GM23338 (cell line): Measurements from ENCODE around the gene PTCD3. TPM values are rescaled to one million over a fixed set of nuclear protein-coding genes. Genes with fewer than 3 reads are reported as not detected.

Source experiments
- ATAC-seq: fragments of 200-7000 bp; cut with Tn5 transposase; 3 replicates; pipeline ENCODE4 v1.9.1; 2020
- DNase-seq: peaks from one replicate; pipeline ENCODE4 v3.0.0-alpha.2; 2015; ENCODE audit warnings: low spot score
- H2AFZ ChIP-seq: fragments of 200-600 bp; sonication (generic); 2 replicates; pipeline ENCODE4 v1.8.0; 2016; ENCODE audit warnings: antibody characterized with exemption, mild to moderate bottlenecking, moderate library complexity
- H3F3A ChIP-seq: fragments of 200-600 bp; sonication (generic); replicated peaks from 2 replicates; pipeline ENCODE4 v1.8.0; 2017; ENCODE audit warnings: antibody characterized with exemption, mixed run types, low read depth
- H3K27ac ChIP-seq: fragments of 200-600 bp; sonication (generic); 2 replicates; pipeline ENCODE4 v1.6.1; 2016; ENCODE audit warnings: low read depth
- H3K27me3 ChIP-seq: fragments of 200-600 bp; sonication (generic); 2 replicates; pipeline ENCODE4 v1.8.0; 2016; ENCODE audit warnings: mild to moderate bottlenecking, mixed run types, moderate library complexity; ENCODE audit not compliant: insufficient read depth
- H3K36me3 ChIP-seq: fragments of 200-600 bp; sonication (generic); 2 replicates; pipeline ENCODE4 v1.8.0; 2016; ENCODE audit warnings: mild to moderate bottlenecking; ENCODE audit not compliant: insufficient read depth
- H3K4me1 ChIP-seq: fragments of 200-600 bp; sonication (generic); 2 replicates; pipeline ENCODE4 v1.8.0; 2016; ENCODE audit warnings: mild to moderate bottlenecking, moderate library complexity; ENCODE audit not compliant: insufficient read depth
- H3K4me2 ChIP-seq: fragments of 200-600 bp; sonication (generic); 2 replicates; pipeline ENCODE4 v1.7.1; 2017; ENCODE audit warnings: mixed run types
- H3K4me3 ChIP-seq: fragments of 200-600 bp; sonication (generic); 2 replicates; pipeline ENCODE4 v1.6.1; 2016; ENCODE audit warnings: mixed run types
- H3K79me2 ChIP-seq: fragments of 200-600 bp; sonication (generic); replicated peaks from 2 replicates; pipeline ENCODE4 v1.8.0; 2017; ENCODE audit warnings: mild to moderate bottlenecking; ENCODE audit not compliant: insufficient read depth
- H3K9me2 ChIP-seq: fragments of 200-600 bp; sonication (generic); 2 replicates; pipeline ENCODE4 v1.8.0; 2017; ENCODE audit not compliant: insufficient read depth
- H4K20me1 ChIP-seq: fragments of 200-600 bp; sonication (generic); replicated peaks from 2 replicates; pipeline ENCODE4 v1.8.0; 2017; ENCODE audit warnings: mild to moderate bottlenecking; ENCODE audit not compliant: insufficient read depth
- H3K27ac Mint-ChIP-seq: 2 replicates; pipeline ENCODE4 v1.8.0; 2020; ENCODE audit warnings: inconsistent platforms, mild to moderate bottlenecking, moderate library complexity, mixed read lengths
- H3K27me3 Mint-ChIP-seq: 3 replicates; pipeline ENCODE4 v1.8.0; 2022; ENCODE audit warnings: low read depth, mild to moderate bottlenecking, moderate library complexity, mixed read lengths, inconsistent platforms; ENCODE audit not compliant: insufficient read depth, poor library complexity
- H3K36me3 Mint-ChIP-seq: 3 replicates; pipeline ENCODE4 v1.8.0; 2021; ENCODE audit warnings: low read depth, mild to moderate bottlenecking, inconsistent platforms, moderate library complexity, mixed read lengths
- H3K4me1 Mint-ChIP-seq: 3 replicates; pipeline ENCODE4 v1.8.0; 2020; ENCODE audit warnings: mild to moderate bottlenecking, inconsistent platforms, mixed read lengths
- H3K4me3 Mint-ChIP-seq: 3 replicates; pipeline ENCODE4 v1.8.0; 2021; ENCODE audit warnings: moderate library complexity, mild to moderate bottlenecking, inconsistent platforms, mixed read lengths
- H3K9me3 Mint-ChIP-seq: 3 replicates; pipeline ENCODE4 v1.8.0; 2020; ENCODE audit warnings: moderate library complexity, mild to moderate bottlenecking, inconsistent platforms, mixed read lengths
- CREB1 ChIP-seq: fragments of 250-450 bp; sonication (Bioruptor Pico); IDR thresholded peaks from 2 replicates; pipeline ENCODE4 v1.5.0; 2020; ENCODE audit warnings: low read depth, mild to moderate bottlenecking, moderate library complexity
- CTCF ChIP-seq, 2 experiments: fragments of 200-600 bp in 1 of 2; sonication (generic) in 1 of 2; conservative IDR thresholded peaks; 2 replicates each; pipeline versions ENCODE4 v1.5.1 to v1.6.1; 2016 to 2017; ENCODE audit warnings: antibody characterized with exemption in 2 of 2, low read depth in 2 of 2, mild to moderate bottlenecking in 2 of 2, moderate library complexity in 1 of 2
- ETS1 ChIP-seq: IDR thresholded peaks from 2 replicates; pipeline ENCODE4 v1.6.1; 2016; ENCODE audit warnings: antibody characterized with exemption
- EZH2 ChIP-seq: fragments of 200-600 bp; sonication (generic); IDR thresholded peaks from one replicate; pipeline ENCODE4 v1.8.0; 2017; ENCODE audit warnings: antibody characterized with exemption, mild to moderate bottlenecking, low read depth; ENCODE audit not compliant: unreplicated experiment
- EZH2phosphoT487 ChIP-seq: fragments of 200-600 bp; sonication (generic); IDR thresholded peaks from one replicate; pipeline ENCODE4 v1.8.1; 2018; ENCODE audit warnings: antibody characterized with exemption; ENCODE audit not compliant: unreplicated experiment
- JUNB ChIP-seq: IDR thresholded peaks from one replicate; pipeline ENCODE4 v1.6.1; 2016; ENCODE audit warnings: antibody characterized with exemption; ENCODE audit not compliant: unreplicated experiment
- NANOG ChIP-seq: IDR thresholded peaks from 2 replicates; pipeline ENCODE4 v1.6.1; 2016; ENCODE audit warnings: antibody characterized with exemption, borderline replicate concordance
- POLR2AphosphoS5 ChIP-seq: IDR thresholded peaks from 2 replicates; pipeline ENCODE4 v1.6.1; 2016; ENCODE audit warnings: antibody characterized with exemption, low read depth
- REST ChIP-seq: IDR thresholded peaks from one replicate; pipeline ENCODE4 v1.6.1; 2018; ENCODE audit warnings: antibody characterized with exemption; ENCODE audit not compliant: unreplicated experiment
- STAT1 ChIP-seq: IDR thresholded peaks from one replicate; pipeline ENCODE4 v1.6.1; 2016; ENCODE audit warnings: antibody characterized with exemption; ENCODE audit not compliant: unreplicated experiment
- ZNF331 ChIP-seq: fragments of 250-450 bp; sonication (Bioruptor Pico); IDR thresholded peaks from 2 replicates; pipeline ENCODE4 v1.5.0; 2020; ENCODE audit warnings: low read depth, mild to moderate bottlenecking, moderate library complexity
- polyA plus RNA-seq: library from polyadenylated mRNA; unstranded; fragments of >200 nt; fragmentation: Nextera tagmentation; extraction: Ambion mirVana; gene quantifications from 2 replicates; pipeline ENCODE4 v1.2.1, GENCODE V29; 2016
- total RNA-seq: library from RNA; depleted of rRNA; stranded (reverse); fragments of >200 nt; shearing (Covaris generic); gene quantifications from 2 replicates; pipeline ENCODE4 v1.2.3, GENCODE V29; 2014

The PTCD3 gene
- total and polyA plus RNA-seq, 2 experiments from 2014 or later, result 140 to 223 TPM

- no peaks in the 10 kb centered on the region for H3K4me1 ChIP-seq
- no peaks in the 10 kb centered on the region for H3K9me2 ChIP-seq
- Mint-ChIP-seq H3K4me3 (no peak overlapping the region), H3K27ac (no peak overlapping the region), H3K27me3 (peaks cover 2% of the 10 kb centered on the region), H3K4me1 (no peaks in the 10 kb centered on the region), H3K36me3 (peaks cover 63% of the 10 kb centered on the region), H3K9me3 (no peaks in the 10 kb centered on the region)
- no peak for TF ChIP-seq EZH2
- no peak for TF ChIP-seq CTCF (conservative IDR thresholded peaks at IDR 0.05; ENCODE audit: low read depth in 2 of 2)
- TF ChIP-seq STAT1, result no peak
- no peak for TF ChIP-seq ETS1
- TF ChIP-seq CREB1 (CRISPR knock-in tag), result no peak
- no peak overlapping the region for H3K27ac ChIP-seq
- no peak for ATAC-seq
- no peaks in the 10 kb centered on the region for H3F3A ChIP-seq
- no peak overlapping the region for H3K4me3 ChIP-seq
- peaks cover 69% of the 10 kb centered on the region for H3K36me3 ChIP-seq
- no peak for DNase-seq
- no peak overlapping the region for H3K4me2 ChIP-seq
- peaks cover under 1% of the 10 kb centered on the region for H4K20me1 ChIP-seq
- H3K79me2 ChIP-seq, result no peaks in the 10 kb centered on the region
- H2AFZ ChIP-seq, result no peak overlapping the region
- no peaks in the 10 kb centered on the region for H3K27me3 ChIP-seq
These were observed 51.0 kb downstream of the PTCD3 start for GRCh38 chr2:86157009-86157556.

GRCh38 chr2:86158286-86158685, 52.3 kb downstream of the PTCD3 start:
- peaks cover 2% of the 10 kb centered on the region for H3K27me3 Mint-ChIP-seq
- peaks cover 76% of the 10 kb centered on the region for H3K36me3 ChIP-seq
- TF ChIP-seq ETS1 (no peak), ZNF331 (CRISPR knock-in tag) (no peak), POLR2AphosphoS5 (no peak), NANOG (no peak), REST (no peak), EZH2phosphoT487 (no peak), CTCF (conservative IDR thresholded peaks at IDR 0.05; ENCODE audit: low read depth in 2 of 2) (no peak), EZH2 (no peak), JUNB (no peak)

More at GRCh38 chr2:86158286-86158685, 52.3 kb downstream of the PTCD3 start:
- Mint-ChIP-seq H3K4me1 (no peaks in the 10 kb centered on the region), H3K9me3 (no peaks in the 10 kb centered on the region), H3K27ac (no peak overlapping the region), H3K4me3 (no peak overlapping the region), H3K36me3 (peaks cover 70% of the 10 kb centered on the region)
- Histone ChIP-seq H4K20me1 (peaks cover 4% of the 10 kb centered on the region), H3K27me3 (no peaks in the 10 kb centered on the region), H3K9me2 (no peaks in the 10 kb centered on the region), H3K79me2 (no peaks in the 10 kb centered on the region), H2AFZ (no peak overlapping the region), H3F3A (no peaks in the 10 kb centered on the region), H3K4me2 (no peak overlapping the region), H3K4me1 (no peaks in the 10 kb centered on the region), H3K4me3 (no peak overlapping the region), H3K27ac (no peak overlapping the region)
- DNase-seq (no peak), ATAC-seq (no peak)
